Measurements from ENCODE around the gene ZNF784.
"Not testable (repeated sequence)": the region's sequence is repeated elsewhere in the genome, so short reads cannot be mapped to it uniquely, and the experiment has no call there.

Gene ZNF784

DNA sequence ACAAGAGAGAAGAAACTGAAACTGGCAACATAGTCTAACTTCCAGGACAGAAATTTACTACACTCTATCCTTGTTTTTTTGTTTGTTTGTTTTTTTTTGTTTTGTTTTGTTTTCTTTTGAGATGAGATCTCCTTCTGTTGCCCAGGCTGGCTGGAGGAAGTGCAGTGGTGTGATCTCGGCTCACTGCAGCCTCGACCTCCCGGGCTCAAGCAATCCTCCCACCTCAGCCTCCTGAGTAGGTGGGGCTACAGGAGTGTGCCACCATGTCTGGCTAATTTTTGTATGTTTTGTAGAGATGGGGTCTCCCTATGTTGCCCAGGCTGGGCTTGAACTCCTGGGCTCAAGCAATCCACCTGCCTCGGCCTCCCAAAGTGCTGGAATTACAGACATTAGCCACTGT is 42.1 kb downstream of the ZNF784 start:
- DNase-seq, result not testable (repeated sequence)

DNA sequence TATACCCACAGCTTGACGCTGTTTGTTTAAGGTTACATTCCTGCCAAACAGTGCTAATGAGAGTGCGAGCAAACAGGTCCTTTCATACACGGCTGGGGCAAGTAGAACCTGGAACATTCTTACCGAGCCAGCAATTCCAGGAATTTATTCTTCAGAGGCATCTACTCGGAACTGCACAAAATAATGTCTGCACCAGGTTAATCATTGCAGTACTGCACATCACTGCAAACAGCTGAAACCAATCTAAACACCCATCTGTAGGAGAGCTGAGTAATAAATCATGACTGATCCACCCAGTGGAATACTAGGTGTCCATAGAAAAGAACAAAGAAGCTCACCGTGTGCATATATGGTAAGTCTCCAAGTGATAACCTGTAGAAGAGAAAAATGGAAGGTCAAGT is 42.5 kb downstream of the ZNF784 start:
- no peak for DNase-seq

DNA sequence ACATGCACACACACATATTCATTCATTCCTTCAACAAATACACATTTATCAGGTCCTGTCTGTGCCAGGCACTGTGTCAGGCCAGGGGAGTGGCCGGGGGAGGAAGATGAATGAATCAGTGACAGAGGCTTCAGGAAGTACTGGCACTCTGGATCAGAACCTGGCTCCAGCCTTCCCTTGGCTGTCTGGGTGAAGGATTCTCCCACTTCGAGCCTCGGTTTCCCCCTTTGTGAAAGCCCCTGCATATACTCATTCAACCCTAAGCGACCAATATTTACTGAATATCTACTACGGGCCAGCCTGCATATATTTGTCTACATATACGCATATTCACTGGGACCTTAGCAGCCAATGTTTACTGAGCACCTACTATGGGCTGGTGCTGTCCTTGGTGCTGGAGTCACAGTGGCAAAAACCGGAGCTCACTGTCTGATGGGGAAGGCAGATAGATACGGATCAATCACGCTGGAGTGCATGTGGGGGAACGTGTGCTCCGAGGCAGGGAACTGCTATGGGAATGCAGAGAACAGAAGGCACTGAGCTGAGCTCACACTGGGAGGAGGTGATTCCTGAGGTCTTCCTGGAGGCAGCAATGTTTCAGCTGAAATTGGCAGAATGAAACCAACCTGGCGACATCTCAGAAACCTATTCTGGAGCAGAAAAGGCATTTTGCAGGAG is 43.1 kb downstream of the ZNF784 start:
- no peak for DNase-seq

DNA sequence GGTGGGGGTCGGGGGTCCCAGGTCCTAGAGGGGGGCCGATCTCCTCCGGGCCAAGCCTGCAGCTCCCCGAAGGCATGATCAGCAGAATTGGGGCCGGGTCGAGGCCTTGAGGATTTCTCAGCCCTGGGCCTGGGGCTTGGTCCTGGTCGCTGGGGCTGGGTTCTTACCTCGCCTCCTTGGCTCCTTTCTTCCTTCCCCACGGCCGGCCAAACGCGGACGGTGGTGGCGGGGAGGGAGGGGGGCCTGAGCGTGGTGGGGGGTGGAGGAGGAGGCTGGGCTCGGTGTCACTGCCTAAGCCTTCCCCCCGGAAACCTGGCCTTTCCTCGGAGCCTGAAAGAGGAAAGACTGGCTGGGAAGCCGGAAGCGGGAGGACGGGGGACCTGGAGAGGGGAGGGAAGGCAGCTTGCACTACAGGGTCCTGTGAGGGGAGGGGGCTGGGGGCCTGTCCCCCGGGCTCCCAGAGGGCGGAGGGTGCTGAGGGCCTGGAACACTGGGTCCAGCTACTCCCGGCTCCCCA is 43.7 kb downstream of the ZNF784 start, which contains the start of gene ZNF579:
ZNF579 (minus strand) TSS at position 221 of the 517 bp plus-strand sequence. CDS start 1,209 bp downstream, outside the sequence.
- DNase-seq, result peak; percentile 83

DNA sequence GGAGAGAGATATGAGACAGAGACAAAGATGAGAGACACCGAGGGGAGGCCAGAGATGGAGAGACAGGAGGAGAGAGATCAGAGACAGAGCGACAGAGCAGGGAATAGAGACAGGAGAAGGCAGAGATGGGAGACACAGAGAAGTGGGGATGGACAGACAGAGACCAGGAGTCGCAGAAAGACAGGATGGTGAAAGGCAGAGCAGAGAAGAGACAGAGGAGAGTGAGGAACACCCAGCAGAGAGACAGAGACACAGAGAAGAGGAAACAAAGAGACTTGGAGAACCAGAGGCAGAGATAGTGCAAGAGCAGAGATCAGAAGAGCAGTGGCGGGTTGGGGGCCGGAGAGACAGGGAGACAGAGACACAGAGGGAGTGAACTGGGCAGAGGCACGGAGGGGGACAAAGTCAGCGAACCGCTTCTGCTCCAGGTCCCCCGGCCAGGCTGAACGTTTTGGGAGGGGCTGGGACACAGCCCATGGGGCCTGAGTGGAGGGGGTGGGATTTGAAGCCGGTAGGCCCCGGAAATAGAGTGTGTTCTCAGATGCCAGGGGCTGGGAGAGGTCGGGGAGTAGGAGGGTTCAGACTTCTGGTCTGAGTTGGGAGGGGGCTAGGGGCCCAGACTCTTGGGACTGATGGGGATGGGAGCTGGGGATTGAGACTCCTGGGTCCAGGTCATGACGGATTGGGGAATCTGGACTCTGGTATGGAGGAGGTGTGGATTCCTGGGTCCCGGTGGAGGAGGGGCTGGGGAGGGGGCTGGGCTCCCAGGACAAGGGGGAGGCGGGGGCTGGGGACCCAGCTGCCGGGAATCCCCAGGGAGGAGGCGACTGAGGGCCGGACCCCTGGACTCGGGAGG is 44.4 kb downstream of the ZNF784 start:
- DNase-seq, result no peak

DNA sequence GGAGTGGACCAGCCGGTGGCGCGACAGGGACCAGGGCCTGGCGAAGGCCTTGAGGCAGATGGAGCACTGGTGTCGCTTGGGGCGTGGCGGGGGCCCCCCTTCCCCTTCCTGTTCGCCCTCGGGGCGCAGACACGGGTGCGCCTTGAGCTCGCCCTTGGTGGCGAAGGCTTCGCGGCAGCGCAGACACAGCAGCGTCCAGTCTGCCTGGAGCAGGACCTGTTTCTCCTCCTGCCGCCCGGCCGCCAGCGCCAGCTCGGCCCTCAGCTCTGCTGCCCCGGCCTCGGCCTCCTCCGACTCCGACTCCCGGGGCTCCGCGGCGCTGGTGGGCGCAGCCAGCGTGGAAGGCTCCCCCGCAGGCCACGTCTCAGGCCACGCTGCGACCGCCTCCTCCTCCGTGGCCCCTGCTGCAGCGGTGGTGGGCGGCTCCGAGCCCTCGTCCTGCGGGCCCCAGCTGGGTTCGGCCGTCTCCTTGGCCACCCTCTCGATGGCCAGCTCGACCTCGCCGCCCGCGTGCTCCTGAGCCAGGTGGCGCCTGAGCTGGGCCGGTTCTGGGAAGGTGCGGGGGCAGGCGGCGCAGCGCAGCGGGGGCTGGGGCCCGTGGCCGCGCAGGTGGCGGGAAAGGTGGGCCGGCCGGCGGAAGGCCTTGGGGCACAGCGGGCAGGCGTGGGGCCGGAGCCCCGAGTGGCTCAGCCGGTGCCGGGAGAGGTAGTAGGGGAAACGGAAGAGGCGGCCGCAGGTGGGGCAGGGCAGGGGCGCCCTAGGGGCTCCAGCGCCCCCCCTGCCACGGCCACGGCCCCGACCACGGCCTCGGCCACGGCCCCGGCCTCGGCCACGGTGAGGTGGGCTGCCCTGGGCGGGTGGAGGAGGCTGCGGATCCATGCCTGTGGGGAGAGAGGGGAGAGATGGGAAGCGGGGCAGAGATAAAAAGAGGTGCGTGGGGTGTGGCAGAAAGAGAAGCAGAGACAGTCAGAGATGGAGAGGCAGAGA is 45.3 kb downstream of the ZNF784 start:
- DNase-seq, result no peak

DNA sequence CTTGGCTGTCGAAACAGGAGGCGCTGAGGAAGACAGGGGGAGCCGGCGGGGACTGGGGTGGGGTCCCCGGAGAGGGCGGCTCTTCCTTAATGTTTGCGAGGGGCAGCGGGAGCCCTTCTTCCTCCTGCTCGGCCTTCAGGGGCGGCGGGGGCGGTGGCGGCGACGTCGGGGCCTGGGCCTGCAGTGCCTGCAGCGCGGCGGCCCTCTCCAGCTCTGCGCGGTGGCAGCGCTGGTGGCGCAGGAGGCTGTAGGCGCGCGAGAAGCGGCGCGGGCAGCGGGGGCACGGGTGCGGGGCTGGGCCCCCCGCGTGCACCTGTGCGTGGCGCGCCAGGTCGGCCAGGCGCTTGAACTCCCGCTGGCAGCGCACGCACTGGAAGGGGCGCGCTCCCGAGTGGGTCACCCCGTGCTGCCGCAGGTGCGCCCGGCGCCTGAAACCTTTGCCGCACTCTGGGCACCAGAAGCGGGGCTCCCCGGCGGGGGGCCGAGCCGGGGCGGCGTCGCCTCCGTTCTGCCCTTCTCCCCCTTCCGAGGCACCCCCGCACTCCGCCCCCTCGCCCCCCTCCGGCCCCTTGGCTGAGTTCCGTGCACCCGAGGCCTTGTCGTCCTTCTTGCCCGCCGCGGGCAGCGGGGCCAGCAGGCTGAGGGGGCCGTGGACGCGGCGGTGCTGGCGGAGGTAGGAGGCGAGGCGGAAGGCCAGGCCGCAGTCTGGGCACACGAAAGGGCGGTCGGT is 46.2 kb downstream of the ZNF784 start:
- DNase-seq, result no peak

DNA sequence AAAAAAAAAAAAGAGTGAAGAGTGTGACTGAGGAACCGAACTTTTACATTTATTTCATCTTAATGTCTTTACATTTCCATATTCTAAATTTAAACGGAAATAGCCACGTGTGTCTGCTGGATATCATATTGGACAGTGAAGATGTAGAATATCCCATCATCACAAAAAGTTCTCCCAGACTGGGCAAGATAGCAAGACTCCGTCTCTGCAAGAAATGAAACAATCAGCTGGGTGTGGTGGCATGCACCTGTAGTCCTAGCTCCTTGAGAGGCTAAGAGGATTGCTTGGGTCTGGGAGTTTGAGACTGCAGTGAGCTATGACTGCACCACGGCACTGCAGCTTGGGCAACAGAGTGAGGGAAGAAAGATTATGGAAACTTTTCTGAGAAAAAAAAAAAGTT is 47.6 kb downstream of the ZNF784 start:
- DNase-seq, result no peak

DNA sequence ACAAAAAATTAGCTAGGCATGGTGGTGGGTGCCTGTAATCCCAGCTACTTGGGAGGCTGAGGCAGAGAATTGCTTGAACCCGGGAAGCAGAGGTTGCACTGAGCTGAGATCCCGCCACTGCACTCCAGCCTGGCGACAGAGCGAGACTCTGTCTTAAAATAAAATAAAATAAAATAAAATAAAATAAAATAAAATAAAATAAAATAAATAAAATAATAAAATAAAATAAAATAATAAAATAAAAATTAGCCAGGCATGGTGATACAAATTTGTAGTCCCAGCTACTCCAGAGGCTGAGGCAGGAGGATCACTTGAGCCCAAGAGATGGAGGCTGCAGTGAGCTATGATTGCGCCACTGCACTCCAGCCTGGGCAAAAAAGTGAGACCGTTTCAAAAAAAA is 50.4 kb downstream of the ZNF784 start:
- not testable (repeated sequence) for DNase-seq
